Stimulated activated effector memory CD8-positive, alpha-beta T cell treated with anti-CD3 and anti-CD28 coated beads, Interleukin-12 subunit alpha, Interleukin-12 subunit beta, amount 100 ng/mL, for 72 hours (primary cell): Measurements from ENCODE around the gene GP1BB.
"Not testable (repeated sequence)": the region's sequence is repeated elsewhere in the genome, so short reads cannot be mapped to it uniquely, and the experiment has no call there.

ENCODE experiments used
- ATAC-seq: fragments of 150-1000 bp; cut with Tn5 transposase; 2 replicates; pipeline ENCODE4 v1.10.0; 2021
- DNase-seq, 2 donors: peaks; one replicate each; pipeline ENCODE4 v3.0.0; 2021 to 2022; ENCODE audit warnings: low spot score in 2 of 2
- H3K27ac Mint-ChIP-seq: one replicate; pipeline ENCODE4 v1.8.0; 2022; ENCODE audit warnings: mild to moderate bottlenecking, mixed read lengths
- H3K36me3 Mint-ChIP-seq: one replicate; pipeline ENCODE4 v1.8.0; 2022; ENCODE audit warnings: mild to moderate bottlenecking, mixed read lengths
- H3K4me1 Mint-ChIP-seq: one replicate; pipeline ENCODE4 v1.8.0; 2022; ENCODE audit warnings: mixed read lengths
- H3K4me3 Mint-ChIP-seq: one replicate; pipeline ENCODE4 v1.8.0; 2022; ENCODE audit warnings: mild to moderate bottlenecking, mixed read lengths
- H3K9me3 Mint-ChIP-seq: one replicate; pipeline ENCODE4 v1.8.0; 2022; ENCODE audit warnings: mixed read lengths

The GP1BB gene

DNA sequence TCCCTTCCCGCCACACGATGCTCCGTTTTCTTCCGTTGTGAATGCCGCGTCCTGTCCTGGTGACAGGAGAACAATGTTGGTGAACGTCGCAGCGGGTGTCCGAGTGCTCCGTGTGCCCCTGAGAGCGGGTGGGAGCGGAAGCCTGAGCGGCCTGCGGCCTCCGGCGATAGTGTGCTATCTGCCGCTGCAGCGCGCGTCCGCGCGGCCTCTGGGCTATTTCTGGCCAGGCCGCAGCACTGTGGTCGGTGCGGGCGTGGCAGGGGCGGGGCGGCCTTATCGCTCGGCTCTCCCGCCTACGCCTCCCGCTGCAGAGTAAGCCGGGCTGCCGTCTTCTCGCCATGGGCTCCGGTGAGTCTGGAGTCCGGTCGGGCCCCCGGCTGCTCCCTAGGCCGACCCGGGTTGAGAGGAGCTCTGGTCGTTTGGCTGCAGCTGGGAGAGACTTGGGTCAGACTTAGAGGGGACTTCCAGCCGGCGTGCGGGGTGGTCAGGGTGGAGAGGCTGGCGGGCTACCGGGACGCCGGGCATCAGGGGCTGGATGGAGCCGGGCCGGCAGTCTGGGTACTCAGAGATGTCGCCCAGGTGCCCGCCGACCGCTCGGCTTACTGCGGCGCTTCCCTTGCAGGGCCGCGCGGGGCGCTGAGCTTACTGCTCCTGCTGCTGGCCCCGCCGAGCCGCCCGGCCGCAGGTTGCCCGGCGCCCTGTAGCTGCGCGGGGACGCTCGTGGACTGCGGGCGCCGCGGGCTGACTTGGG, at the start of gene GP1BB:
GP1BB (plus strand) TSS at position 308 of the 751 bp plus-strand sequence; CDS start at position 339, 31 bp downstream.
- no peaks in the 10 kb centered on the region for H3K36me3 Mint-ChIP-seq
- no peak within 1 kb of the TSS for H3K27ac Mint-ChIP-seq
- no peaks in the 10 kb centered on the region for H3K9me3 Mint-ChIP-seq
- no peak for DNase-seq
- ATAC-seq, result peak; percentile 55
- H3K4me1 Mint-ChIP-seq, result peaks cover 22% of the 10 kb centered on the region
- peak within 1 kb of the TSS; percentile 48 for H3K4me3 Mint-ChIP-seq

- no peaks in the 10 kb centered on the region for H3K36me3 Mint-ChIP-seq
Measured at GRCh38 chr22:19673660-19674059, 49.7 kb upstream of the GP1BB start.

DNA sequence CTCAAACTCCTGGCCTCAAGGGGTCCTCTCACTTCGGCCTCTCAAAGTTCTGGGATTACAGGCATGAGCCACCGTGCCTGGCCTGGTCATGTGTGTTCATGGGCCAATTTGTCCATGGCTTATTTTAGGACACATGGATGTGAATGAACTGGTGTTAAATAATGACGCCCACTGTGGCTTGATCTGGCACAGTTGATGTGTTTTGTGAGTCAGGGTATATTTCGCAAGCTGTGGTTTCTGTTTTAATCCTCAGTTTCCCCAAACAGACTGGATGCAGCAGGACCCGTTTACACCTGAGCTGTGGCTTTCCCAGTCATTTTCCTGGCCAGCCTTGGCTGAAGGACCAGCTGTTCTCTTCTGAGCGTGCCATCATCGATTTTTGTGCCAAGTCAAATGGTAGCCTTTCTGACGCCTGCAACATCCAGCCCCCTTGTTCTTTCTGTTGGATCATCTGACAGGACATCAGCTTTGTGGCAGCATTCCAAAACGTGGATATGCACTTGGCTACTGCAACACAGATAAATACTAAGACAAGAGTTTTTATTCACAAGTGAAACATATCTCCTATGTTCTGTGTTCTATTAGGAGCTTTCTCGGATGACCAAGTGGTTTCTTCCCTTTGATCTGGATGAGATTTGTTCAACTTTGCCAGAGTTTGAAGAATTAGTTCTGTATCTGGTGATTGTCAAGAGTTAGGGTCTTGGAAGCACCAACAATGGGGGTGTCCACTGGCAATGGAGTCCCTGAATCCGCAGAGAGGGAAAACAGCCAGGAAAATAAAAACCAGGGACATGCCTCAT, 49.0 kb upstream of the GP1BB start:
- no peak for DNase-seq
- H3K9me3 Mint-ChIP-seq, result no peaks in the 10 kb centered on the region
- H3K4me1 Mint-ChIP-seq, result no peaks in the 10 kb centered on the region

More at GRCh38 chr22:19673660-19674059, 49.7 kb upstream of the GP1BB start:
- no peak overlapping the region for H3K27ac Mint-ChIP-seq
- no peaks in the 10 kb centered on the region for H3K9me3 Mint-ChIP-seq
- DNase-seq (no peak), ATAC-seq (no peak)
- H3K4me1 Mint-ChIP-seq, result no peaks in the 10 kb centered on the region
- H3K4me3 Mint-ChIP-seq, result no peak overlapping the region

DNA sequence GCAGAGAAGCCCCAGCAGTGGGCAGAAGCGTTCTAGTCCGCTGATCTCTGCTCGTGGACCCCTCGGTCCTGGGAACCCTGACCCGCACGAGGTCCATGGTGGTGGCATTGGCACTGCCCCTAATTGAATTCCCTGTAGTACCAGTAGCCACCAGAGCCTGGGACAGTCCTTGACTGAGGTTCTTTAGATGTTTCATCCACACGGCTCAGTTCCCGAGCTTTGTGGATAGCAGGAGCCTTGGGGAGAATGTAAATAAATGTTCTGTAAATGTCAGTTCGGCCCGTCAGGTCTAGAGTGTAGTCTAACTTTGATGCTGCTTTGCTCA, 48.4 kb upstream of the GP1BB start:
- DNase-seq (no peak), ATAC-seq (no peak)
- no peaks in the 10 kb centered on the region for H3K4me1 Mint-ChIP-seq
- H3K27ac Mint-ChIP-seq, result no peak overlapping the region
- no peaks in the 10 kb centered on the region for H3K9me3 Mint-ChIP-seq
- no peaks in the 10 kb centered on the region for H3K36me3 Mint-ChIP-seq
- no peak overlapping the region for H3K4me3 Mint-ChIP-seq

More for the DNA sequence above, 49.0 kb upstream of the GP1BB start:
- Mint-ChIP-seq H3K36me3 (no peaks in the 10 kb centered on the region), H3K27ac (no peak overlapping the region), H3K4me3 (no peak overlapping the region)
- ATAC-seq, result no peak

- no peak overlapping the region for H3K27ac Mint-ChIP-seq
- H3K36me3 Mint-ChIP-seq, result no peaks in the 10 kb centered on the region
- no peak for ATAC-seq
- DNase-seq, result no peak
- no peaks in the 10 kb centered on the region for H3K4me1 Mint-ChIP-seq
- no peak overlapping the region for H3K4me3 Mint-ChIP-seq
- no peaks in the 10 kb centered on the region for H3K9me3 Mint-ChIP-seq
Measured at GRCh38 chr22:19675428-19675827, 47.9 kb upstream of the GP1BB start.

GRCh38 chr22:19676437-19676836, 46.9 kb upstream of the GP1BB start:
- not testable (repeated sequence) for H3K4me1 Mint-ChIP-seq, H3K4me3 Mint-ChIP-seq, DNase-seq, ATAC-seq, H3K36me3 Mint-ChIP-seq, H3K9me3 Mint-ChIP-seq, H3K27ac Mint-ChIP-seq

DNA sequence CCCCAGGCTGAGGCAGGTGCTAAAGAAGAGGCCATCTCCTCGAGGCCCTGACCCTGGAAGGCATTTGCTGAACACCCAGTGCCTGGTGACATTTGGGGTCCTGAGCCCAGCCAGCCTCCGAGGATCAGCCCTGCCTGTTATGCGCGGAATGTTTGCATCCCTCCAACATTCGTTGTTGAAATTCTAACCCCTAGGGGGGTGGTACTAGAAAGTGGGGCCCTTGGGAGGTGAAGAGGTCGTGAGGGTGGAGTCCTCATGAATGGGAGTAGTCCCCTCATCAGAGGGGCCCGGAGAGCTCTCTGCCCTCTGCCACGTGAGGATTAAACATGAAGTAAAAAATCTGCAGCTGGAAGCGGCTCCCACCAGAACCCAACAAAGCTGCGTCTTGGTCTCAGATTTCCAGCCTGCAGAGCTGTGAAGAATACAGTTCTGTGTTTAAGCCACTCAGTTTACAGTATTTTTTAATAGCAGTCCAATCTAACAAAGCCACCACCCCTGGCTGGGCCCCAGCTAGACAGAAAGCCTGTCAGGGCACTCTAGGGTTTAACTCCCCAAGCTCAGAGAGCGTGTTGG, 44.3 kb upstream of the GP1BB start:
- Mint-ChIP-seq H3K9me3 (no peaks in the 10 kb centered on the region), H3K36me3 (no peaks in the 10 kb centered on the region), H3K27ac (no peak overlapping the region), H3K4me3 (no peak overlapping the region), H3K4me1 (no peaks in the 10 kb centered on the region)
- DNase-seq (no peak), ATAC-seq (no peak)

DNA sequence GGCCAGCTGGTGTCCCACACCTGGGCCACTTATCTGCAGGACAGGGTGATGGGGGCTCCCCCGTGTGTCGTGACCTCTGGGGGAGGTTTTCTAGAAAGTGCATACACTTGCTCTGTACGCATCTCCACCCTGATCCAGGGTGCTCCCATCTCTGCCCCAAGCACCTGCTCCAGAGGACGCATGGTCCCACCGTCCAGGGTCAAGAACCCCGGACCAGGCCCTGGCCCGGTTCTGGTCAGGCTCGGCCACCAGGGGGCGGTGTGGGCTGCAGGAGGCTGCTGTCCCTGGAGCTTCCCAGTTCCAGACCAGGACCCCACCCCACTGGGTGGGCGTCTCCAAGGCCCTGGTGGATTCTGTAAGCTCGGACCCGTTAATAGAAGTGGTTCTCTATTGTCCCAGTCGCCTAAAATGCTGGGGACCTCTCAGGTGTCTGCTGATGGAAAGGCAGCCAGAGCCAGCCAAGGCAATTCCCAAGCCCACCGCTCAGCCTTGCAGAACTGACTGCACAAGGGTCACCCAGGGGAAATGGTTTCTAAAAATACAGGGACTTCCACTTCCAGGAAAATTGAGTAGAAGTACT, 43.7 kb upstream of the GP1BB start:
- no peaks in the 10 kb centered on the region for H3K4me1 Mint-ChIP-seq
- peak; percentile 47 for ATAC-seq

DNA sequence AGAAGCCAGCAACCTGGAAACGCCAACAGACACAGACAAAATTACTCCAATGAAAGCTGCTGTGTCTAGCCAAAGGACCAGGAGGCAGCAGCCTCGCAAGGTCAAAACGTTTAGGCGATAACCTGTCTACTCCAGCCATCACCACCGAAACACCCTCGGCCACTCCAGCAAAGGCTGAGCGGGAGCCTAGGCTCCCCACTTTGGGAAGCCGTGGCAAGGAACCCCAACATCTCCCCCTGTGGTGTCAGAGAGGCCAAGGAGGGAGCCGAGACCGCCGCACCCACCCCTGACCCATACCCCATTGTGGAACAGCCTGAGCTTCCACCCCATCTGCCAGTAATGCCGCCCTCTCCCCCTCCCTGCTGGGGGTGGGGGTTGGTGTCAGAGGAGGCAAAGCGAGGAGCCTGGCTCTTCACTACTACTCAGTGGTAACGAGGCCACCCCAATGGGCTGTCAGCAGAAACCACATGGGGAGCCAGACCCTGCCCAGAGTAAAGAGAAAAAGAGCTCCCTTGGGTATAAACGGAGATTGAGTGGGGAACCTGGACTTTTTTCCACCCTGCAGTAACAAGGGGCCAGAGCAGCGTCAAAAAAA, 43.0 kb upstream of the GP1BB start:
- no peak overlapping the region for H3K4me3 Mint-ChIP-seq
- H3K9me3 Mint-ChIP-seq, result no peaks in the 10 kb centered on the region
- DNase-seq (no peak), ATAC-seq (no peak)
- H3K36me3 Mint-ChIP-seq, result no peaks in the 10 kb centered on the region
- H3K27ac Mint-ChIP-seq, result no peak overlapping the region
- H3K4me1 Mint-ChIP-seq, result no peaks in the 10 kb centered on the region

More for the DNA sequence above, 43.7 kb upstream of the GP1BB start:
- Mint-ChIP-seq H3K4me3 (no peak overlapping the region), H3K27ac (no peak overlapping the region), H3K9me3 (no peaks in the 10 kb centered on the region), H3K36me3 (no peaks in the 10 kb centered on the region)
- DNase-seq, result peak; percentile 29 to 61

DNA sequence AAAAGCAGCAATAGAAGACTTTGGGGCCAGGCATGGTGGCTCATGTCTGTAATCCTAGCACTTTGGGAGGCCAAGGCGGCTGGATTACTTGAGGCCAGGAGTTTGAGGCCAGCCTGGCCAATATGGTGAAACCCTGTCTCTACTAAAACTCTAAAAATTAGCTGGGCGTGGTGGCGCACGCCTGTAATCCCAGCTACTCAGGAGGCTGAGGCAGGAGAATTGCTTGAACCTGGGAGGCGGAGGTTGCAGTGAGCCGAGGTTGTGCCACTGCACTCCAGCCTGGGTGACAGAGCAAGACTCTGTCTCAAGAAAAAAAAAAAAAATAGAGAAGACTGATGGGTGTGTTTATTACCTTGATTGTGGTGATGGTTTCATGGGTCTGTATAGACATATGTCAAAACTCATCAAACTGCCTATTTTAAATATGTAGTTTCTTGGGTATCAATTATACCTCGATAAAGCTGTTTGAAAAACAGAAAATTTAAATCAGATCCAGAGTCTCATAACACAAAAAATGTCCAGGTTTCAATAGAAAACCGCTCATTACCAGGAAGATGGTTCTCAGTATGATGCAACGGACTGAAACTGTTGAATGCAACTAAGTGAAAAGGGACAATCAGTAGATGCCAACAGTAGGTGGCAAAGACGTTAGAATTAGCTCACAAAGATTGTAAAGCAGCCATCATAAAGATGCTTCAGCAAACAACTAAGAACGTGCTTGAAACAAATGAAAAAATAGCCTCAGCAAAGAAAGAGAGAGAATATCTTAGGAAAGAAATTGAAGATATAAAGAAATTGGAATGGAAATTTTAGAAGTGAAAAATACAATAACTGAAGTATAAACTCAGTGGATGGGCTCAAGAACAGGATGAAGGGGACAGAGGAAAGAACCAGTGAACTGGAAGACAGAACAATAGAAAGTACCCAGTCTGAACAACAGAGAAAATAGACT, 42.2 kb upstream of the GP1BB start:
- H3K4me3 Mint-ChIP-seq, result no peak overlapping the region
- no peaks in the 10 kb centered on the region for H3K9me3 Mint-ChIP-seq
- DNase-seq (no peak), ATAC-seq (no peak)
- H3K4me1 Mint-ChIP-seq, result no peaks in the 10 kb centered on the region
- H3K27ac Mint-ChIP-seq, result no peak overlapping the region
- no peaks in the 10 kb centered on the region for H3K36me3 Mint-ChIP-seq

DNA sequence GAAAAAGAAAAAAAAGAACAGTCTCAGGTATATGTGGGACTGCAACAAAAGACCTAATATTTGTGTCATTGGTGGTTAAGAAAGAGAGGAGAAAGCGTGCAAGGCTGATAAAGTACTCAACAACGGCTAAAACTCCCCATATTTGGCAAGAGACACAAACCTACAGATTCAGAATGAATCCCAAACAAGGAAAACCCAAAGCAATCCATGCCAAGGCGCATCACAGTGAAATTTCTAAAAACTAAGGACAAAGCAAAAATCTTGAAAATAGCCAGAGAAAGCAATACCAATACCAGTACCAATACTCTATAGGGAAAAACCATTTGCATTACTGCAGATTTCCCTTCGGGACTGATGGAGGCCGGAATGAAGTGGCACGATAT, 41.5 kb upstream of the GP1BB start:
- H3K4me3 Mint-ChIP-seq, result no peak overlapping the region
- DNase-seq (no peak), ATAC-seq (no peak)
- H3K9me3 Mint-ChIP-seq, result no peaks in the 10 kb centered on the region
- no peaks in the 10 kb centered on the region for H3K4me1 Mint-ChIP-seq
- no peak overlapping the region for H3K27ac Mint-ChIP-seq
- H3K36me3 Mint-ChIP-seq, result no peaks in the 10 kb centered on the region

DNA sequence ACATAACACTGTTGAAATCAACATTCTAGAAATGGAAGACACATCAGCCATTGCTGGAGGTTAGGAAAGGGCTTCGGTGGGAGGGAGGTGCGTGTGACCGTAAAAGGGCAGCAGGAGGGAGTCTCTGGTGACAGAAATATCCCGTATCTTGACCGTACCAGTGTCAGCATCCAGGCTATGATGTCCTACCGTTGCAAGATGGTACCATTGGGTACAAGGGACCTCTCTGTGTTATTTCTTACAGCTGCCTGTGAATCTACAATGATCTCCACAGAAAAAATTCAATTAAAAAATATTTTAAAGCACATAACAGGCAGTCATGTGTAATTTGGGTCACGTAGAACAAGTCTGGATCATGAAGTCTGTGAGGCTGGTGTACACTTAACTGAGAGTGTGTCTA, 36.4 kb upstream of the GP1BB start:
- ATAC-seq (no peak), DNase-seq (no peak)
- Mint-ChIP-seq H3K27ac (no peak overlapping the region), H3K4me1 (no peaks in the 10 kb centered on the region), H3K36me3 (no peaks in the 10 kb centered on the region), H3K9me3 (no peaks in the 10 kb centered on the region), H3K4me3 (no peak overlapping the region)

- Mint-ChIP-seq H3K36me3 (no peaks in the 10 kb centered on the region), H3K9me3 (no peaks in the 10 kb centered on the region), H3K4me1 (no peaks in the 10 kb centered on the region), H3K27ac (no peak overlapping the region), H3K4me3 (no peak overlapping the region)
- DNase-seq (no peak), ATAC-seq (peak; percentile 26)
Measured at GRCh38 chr22:19687561-19688300, 35.6 kb upstream of the GP1BB start.
